ENCODE data around the gene HHATL.

HHATL gene

GRCh38 chr3:42712688-42713372 is 10.2 kb upstream of the HHATL start:
- DNase-seq (ENCODE audit: low read depth): no peak

GRCh38 chr3:42712344-42712648 is 9.7 kb upstream of the HHATL start:
- DNase-seq (ENCODE audit: low read depth): no peak

- DNase-seq (ENCODE audit: low read depth): no peak
Measured at GRCh38 chr3:42711491-42712343, 9.1 kb upstream of the HHATL start.

GRCh38 chr3:42710323-42711021 is 7.9 kb upstream of the HHATL start:
- DNase-seq (ENCODE audit: low read depth): no peak

- no peak for DNase-seq (ENCODE audit: low read depth)
Measured at GRCh38 chr3:42709621-42710020, 7.0 kb upstream of the HHATL start.

- no peak for DNase-seq (ENCODE audit: low read depth)
Measured at GRCh38 chr3:42708611-42709151, 6.1 kb upstream of the HHATL start.

GRCh38 chr3:42707620-42708355 is 5.2 kb upstream of the HHATL start:
- no peak for DNase-seq (ENCODE audit: low read depth)

GRCh38 chr3:42706721-42707619 is 4.4 kb upstream of the HHATL start:
- DNase-seq (ENCODE audit: low read depth): no peak

- DNase-seq (ENCODE audit: low read depth): no peak
Measured at GRCh38 chr3:42705962-42706585, 3.5 kb upstream of the HHATL start.

- no peak for DNase-seq (ENCODE audit: low read depth)
Measured at GRCh38 chr3:42705058-42705767, 2.6 kb upstream of the HHATL start.

- no peak for DNase-seq (ENCODE audit: low read depth)
Measured at GRCh38 chr3:42704136-42704841, 1.7 kb upstream of the HHATL start.

- no peak for DNase-seq (ENCODE audit: low read depth)
Measured at GRCh38 chr3:42703695-42704025, 1.1 kb upstream of the HHATL start.

GRCh38 chr3:42702982-42703694 is 540 bp upstream of the HHATL start:
- DNase-seq (ENCODE audit: low read depth): no peak

GRCh38 chr3:42701371-42702065 is 1.1 kb downstream of the HHATL start:
- peak; percentile 20 for DNase-seq (ENCODE audit: low read depth)

GRCh38 chr3:42700366-42701288 is 2.0 kb downstream of the HHATL start:
- no peak for DNase-seq (ENCODE audit: low read depth)

GRCh38 chr3:42699511-42699971 is 3.1 kb downstream of the HHATL start:
- no peak for DNase-seq (ENCODE audit: low read depth)

GRCh38 chr3:42698911-42699230 is 3.7 kb downstream of the HHATL start:
- DNase-seq (ENCODE audit: low read depth): no peak
